Measurements from ENCODE around the gene SCGB1A1.

Gene SCGB1A1

DNA sequence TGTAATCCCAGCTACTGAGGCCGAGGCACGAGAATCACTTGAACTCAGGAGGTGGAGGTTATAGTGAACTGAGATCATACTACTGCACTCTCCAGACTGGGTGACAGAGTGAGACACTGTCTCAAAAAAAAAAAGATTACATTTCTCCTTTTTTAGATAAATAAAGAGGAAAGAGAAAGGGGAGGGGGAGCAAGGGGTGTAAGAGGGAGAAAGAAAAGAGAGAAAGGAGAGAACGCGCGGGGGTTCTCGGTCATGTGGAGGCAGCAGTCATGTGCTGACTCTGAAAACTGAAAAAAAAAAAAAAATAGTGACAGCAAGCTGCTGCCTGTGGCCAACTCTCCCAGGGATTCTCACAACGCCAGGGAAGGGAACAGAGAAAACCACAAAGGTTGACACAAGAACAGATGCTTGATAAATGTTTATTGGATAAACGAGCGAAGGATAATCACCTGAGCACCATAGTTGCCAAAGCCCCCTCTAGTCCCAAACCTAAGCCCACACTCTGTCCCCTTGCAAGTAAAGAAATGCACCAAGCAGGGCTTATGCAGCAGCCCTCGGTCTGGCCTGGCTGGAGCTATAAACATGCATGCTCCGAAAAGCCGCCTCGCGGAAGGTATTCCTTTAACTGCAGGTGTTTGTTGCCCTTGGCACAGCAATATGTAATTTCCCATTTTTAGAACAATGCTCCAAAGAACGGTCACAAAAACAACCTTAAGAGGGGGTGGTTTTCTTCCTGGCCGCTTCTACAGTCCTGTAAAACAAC lies 14.5 kb downstream of the SCGB1A1 start:
- H3K27ac ChIP-seq, result no peak overlapping the region
- ChIA-PET CTCF (no interaction called here), POLR2A (ENCODE audit: low non-redundant PET) (no interaction called here)
- TF ChIP-seq, protein P1, sequence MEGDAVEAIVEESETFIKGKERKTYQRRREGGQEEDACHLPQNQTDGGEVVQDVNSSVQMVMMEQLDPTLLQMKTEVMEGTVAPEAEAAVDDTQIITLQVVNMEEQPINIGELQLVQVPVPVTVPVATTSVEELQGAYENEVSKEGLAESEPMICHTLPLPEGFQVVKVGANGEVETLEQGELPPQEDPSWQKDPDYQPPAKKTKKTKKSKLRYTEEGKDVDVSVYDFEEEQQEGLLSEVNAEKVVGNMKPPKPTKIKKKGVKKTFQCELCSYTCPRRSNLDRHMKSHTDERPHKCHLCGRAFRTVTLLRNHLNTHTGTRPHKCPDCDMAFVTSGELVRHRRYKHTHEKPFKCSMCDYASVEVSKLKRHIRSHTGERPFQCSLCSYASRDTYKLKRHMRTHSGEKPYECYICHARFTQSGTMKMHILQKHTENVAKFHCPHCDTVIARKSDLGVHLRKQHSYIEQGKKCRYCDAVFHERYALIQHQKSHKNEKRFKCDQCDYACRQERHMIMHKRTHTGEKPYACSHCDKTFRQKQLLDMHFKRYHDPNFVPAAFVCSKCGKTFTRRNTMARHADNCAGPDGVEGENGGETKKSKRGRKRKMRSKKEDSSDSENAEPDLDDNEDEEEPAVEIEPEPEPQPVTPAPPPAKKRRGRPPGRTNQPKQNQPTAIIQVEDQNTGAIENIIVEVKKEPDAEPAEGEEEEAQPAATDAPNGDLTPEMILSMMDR (conservative IDR thresholded peaks at IDR 0.05; ENCODE audit: low read depth), result no peak
- no peak for DNase-seq (ENCODE audit: low spot score)

DNA sequence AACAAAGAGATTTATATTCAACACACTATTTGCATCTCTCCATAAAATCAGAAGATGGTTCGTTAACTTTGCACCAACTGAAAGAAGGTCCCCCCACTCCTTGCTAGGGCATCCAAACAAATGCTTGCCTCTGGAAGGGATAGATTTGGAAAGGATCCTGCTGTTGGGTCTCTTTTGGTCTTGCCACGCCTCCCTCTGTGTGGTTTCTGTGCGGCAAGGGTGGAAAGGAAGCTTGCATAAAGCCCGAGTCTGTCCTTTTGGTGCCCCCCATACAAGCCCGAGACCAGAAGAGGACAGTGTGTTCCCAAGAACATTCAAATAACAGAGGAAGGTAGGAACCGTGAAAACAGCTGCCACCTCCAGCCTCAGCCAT lies 15.1 kb downstream of the SCGB1A1 start:
- TF ChIP-seq, protein P1 (conservative IDR thresholded peaks at IDR 0.05; ENCODE audit: low read depth), result no peak
- ChIA-PET POLR2A (ENCODE audit: low non-redundant PET) (no interaction called here), CTCF (no interaction called here)
- no peak overlapping the region for H3K27ac ChIP-seq
- no peak for DNase-seq (ENCODE audit: low spot score)

DNA sequence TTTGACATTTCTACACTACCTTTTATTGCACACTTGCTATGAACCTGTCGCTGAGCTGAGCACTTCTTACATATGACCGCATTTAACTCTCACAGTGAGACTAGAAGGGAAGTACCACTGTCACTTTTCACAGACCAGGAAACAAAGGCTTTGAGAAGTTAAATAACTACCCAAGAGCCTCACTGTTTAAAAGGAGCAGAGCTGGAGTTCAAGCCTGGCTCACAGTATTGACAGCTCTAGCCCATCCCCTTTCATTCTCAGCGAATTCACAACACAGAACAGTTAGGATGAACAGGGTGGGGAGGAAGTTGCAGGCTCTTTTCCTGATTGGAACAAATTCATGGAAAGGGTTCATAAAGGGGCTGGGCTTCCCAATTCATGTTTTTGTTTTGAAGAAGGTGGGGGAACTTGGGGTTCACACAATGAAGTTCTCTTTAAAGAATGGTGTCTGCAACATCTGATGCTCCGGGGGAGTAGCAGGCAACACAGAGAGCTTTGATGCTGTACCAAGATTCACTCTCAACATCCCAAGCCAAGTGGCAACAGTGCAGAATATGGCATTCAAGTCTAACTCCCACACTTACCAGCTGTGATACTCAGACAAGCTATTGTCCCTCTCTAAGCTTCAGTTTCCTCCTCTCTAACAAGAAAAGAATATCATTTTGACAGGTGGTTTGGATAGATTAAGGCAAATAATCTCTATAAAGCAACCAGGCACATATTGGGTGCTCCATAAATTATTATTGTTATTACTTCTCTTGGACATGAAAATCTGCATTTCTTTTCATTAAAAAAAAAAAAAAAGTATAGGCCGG lies 17.2 kb downstream of the SCGB1A1 start:
- CTCF ChIA-PET, result interaction anchor here (1.4 kb wide), 1 partner anchor 12 kb away, joined by 5 read pairs; no protein-coding TSS in a partner anchor
- POLR2A ChIA-PET (ENCODE audit: low non-redundant PET), result no interaction called here
- no peak for DNase-seq (ENCODE audit: low spot score)
- no peak overlapping the region for H3K27ac ChIP-seq
- TF ChIP-seq, protein P1 (conservative IDR thresholded peaks at IDR 0.05; ENCODE audit: low read depth), result no peak

DNA sequence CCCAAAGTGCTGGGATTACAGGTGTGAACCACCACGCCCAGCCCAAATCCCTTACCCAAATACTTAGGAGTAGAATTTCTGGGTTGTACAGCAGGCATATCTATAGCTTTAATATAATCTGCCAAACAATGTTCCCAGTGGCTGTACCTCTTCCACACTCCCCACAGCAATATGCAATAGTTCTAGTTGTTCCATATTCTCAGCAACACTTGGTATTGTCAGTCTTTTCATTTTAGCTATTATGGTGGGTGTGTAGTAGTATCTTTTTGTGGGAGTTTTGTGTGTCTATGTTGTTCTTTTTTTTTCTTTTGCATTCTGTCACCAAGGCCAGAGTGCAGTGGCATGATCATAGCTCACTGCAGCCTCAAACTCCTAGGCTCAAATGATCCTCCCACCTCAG lies 18.8 kb downstream of the SCGB1A1 start:
- TF ChIP-seq, protein P1 (conservative IDR thresholded peaks at IDR 0.05; ENCODE audit: low read depth), result no peak
- CTCF ChIA-PET, result interaction anchor here (0.6 kb wide), 2 partner anchors 18 to 118 kb away, joined by 3 read pairs; no protein-coding TSS in a partner anchor

DNA sequence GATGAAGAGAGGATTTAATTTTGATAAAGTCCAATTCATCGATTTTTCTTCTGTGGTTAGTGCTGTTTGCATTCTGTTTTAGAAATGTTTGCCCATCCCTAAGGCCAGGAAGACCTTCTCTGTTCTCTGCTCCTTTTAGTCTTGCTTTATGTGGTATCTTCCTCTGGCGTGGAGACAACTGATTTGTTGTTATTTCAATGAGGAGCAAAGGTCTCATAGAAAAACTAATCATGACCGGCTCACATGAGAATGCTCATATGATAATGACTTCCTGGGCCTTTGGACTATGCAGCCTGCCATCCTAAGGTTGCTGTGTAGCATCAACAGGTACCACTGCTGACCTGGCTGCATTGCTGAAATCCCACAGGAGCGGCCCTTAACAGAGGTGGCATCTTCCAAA lies 19.8 kb downstream of the SCGB1A1 start:
- H3K27ac ChIP-seq, result no peak overlapping the region
- no peak for DNase-seq (ENCODE audit: low spot score)
- POLR2A ChIA-PET (ENCODE audit: low non-redundant PET), result no interaction called here
- TF ChIP-seq, protein P1 (conservative IDR thresholded peaks at IDR 0.05; ENCODE audit: low read depth), result no peak
- CTCF ChIA-PET, result no interaction called here

More for the DNA sequence above, 18.8 kb downstream of the SCGB1A1 start:
- POLR2A ChIA-PET (ENCODE audit: low non-redundant PET), result no interaction called here
- H3K27ac ChIP-seq, result no peak overlapping the region
- DNase-seq (ENCODE audit: low spot score), result no peak

DNA sequence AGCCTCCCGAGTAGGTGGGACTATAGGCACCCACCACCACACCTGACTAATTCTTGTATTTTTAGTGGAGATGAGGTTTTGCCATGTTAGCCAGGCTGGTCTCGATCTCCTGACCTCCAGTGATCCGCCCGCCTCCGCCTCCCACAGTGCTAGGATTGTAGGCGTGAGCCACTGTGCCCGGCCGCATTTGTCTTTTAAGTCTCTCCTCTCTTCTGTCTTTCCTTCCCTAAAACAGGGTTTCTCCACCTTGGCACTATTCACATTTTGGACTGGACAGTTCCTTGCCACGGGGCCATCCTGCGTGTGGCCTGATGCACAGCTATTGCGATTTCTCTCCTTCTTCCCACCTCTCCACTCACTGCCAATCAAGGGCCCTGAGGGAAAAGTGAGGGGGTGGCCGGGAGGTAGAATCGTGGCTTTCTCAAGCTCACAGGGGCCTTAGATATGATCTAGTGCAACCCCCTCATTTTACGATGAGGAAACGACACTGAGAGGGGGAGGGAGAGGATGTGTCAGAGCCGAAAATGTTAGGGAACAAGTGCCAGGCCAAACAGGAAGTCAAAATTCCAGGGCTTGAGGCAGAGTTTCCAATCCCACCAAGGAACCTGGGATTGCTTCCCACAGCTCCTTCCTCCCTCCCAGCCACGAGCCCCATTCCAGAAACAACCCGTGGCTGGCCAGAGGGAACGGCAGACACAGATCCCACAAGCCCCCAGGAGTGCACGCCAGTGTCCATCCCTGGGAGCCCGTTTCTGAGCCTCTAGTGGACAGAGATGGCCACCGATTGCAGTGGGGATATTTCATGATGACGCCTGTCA lies 21.2 kb downstream of the SCGB1A1 start:
- ChIA-PET POLR2A (ENCODE audit: low non-redundant PET) (no interaction called here), CTCF (no interaction called here)
- TF ChIP-seq, protein P1 (conservative IDR thresholded peaks at IDR 0.05; ENCODE audit: low read depth), result no peak
- no peak for DNase-seq (ENCODE audit: low spot score)
- H3K27ac ChIP-seq, result peak overlapping the region; percentile 34
